Stimulated activated naive CD4-positive, alpha-beta T cell (primary cell): ENCODE data around the gene RTP1.

Experiments used
- DNase-seq, 6 experiments: peaks; one replicate each; lab custom pipeline; 2025; lab: John Stamatoyannopoulos, UW

RTP1 gene

DNA sequence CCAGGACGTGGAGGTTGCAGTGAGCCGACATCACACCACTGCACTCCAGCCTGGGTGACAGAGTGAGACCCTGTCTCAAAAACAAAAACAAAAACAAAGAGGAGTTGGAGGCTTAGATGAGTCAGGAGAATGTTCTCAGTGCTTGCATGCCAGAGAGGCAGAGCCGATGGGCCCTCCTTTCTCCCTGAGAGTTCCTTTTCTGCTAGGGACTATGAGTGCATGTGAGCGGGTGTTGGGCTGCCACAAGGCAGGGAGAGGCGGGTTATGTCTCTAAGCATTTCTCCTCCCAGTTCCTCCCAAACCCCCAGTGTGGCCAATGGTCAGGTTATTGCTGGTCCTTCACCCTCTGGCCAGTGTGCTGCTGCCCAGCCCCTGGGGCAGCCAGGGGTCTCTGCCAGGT lies 45.1 kb downstream of the RTP1 start:
- no peak for DNase-seq

DNA sequence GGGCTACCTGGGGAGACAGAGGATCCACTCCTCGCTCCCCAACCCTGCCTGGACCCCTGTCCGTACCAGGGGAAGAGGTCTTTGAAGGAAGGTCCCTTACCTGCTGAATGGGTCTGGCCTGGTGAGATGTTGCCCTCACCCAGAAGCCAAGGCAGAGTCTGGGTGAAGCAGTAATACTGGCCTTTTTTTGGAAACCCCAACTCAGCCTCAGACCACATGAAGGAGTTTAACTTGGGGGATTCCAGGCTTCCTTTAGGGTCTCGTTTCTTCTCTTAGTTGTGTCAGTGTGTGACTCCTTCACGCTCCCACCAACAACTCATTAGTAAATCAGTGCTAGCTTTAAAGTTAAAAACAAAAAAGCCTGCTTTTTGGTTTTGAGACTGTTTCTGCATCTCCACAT lies 45.6 kb downstream of the RTP1 start:
- DNase-seq: no peak

DNA sequence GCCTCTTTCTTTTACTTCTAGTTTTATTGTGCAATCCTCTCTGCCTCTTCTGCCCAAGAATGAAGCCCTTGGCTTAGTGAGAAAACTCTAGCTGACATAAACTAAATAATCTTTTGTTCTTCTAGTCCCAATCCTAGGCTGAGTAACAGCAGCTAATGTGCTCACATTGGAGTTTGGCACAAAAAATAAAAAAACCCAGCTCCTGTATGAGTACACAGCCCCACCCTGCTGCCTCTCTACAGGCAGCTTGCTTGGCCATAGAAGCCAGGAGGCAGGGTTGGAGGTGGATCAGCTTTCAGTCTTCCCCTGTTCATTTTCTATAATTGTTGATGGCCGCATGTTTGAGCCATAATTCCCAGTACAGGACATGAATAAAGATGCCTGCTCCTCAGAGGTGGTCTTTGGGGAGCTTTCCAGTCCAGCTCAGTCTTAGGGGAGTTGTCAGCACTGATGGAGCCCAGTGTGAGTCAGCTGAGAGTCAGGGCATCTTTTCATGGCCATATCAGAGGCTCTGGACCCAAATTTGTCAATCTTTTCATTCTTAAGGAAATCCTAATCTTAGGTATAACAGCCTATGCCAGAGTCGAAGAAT lies 46.7 kb downstream of the RTP1 start:
- DNase-seq: no peak

DNA sequence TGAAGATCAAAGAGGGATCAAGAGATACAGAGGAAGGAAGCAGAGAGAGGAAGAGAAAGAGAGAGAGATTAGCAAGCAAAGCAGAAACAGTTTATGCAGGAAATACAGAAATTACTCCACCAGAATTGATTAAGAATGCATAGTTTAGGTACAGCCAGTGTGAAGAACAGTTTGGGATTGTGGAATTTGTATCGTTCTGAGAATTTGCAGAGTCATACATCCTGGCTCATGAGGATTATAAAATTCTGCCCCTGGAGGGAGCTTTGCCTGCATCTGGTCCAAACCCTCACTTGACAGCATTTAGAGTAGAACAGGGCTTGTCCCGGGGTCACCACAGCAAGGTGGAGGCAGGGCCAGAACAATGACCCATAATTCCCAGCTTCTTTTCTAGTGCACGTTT lies 50.1 kb downstream of the RTP1 start:
- peak in 1 of 6 experiments; percentile 14 for DNase-seq
